GM12891 (cell line): ENCODE data around the gene TSPAN4.

ENCODE experiments used
- DNase-seq: peaks from one replicate; pipeline ENCODE4 v3.0.0; 2011; ENCODE audit warnings: low spot score; ENCODE audit not compliant: insufficient read length
- FAIRE-seq: peaks from 2 replicates; lab custom pipeline; 2011; peaks lifted over from hg19 to GRCh38; lab: Jason Lieb, UNC
- PAX5 ChIP-seq: IDR thresholded peaks from 2 replicates; pipeline ENCODE4 v1.6.1; 2011; ENCODE audit warnings: low read length, moderate library complexity, mild to moderate bottlenecking; ENCODE audit not compliant: insufficient read depth, severe bottlenecking
- POLR2A ChIP-seq: IDR thresholded peaks from 2 replicates; pipeline ENCODE4 v1.6.1; 2011; ENCODE audit warnings: low read depth, low read length, control low read depth
- POLR2AphosphoS5 ChIP-seq: IDR thresholded peaks from 2 replicates; pipeline ENCODE4 v1.6.1; 2011; ENCODE audit warnings: low read depth, low read length, control low read depth
- POU2F2 ChIP-seq: IDR thresholded peaks from 2 replicates; pipeline ENCODE4 v1.6.1; 2011; ENCODE audit warnings: low read depth, mild to moderate bottlenecking, control low read depth, low read length, moderate library complexity
- SPI1 ChIP-seq: IDR thresholded peaks from 2 replicates; pipeline ENCODE4 v1.6.1; 2011; ENCODE audit warnings: low read depth, low read length, control low read depth
- TAF1 ChIP-seq: IDR thresholded peaks from 2 replicates; pipeline ENCODE4 v1.6.1; 2011; ENCODE audit warnings: low read depth, low read length, control low read depth

Gene TSPAN4

GRCh38 chr11:858762-859339, 16.2 kb downstream of the TSPAN4 start:
- no peak for DNase-seq
- no peak for FAIRE-seq
- TF ChIP-seq TAF1, result no peak
- TF ChIP-seq POLR2A, result no peak
- TF ChIP-seq POLR2AphosphoS5, result no peak; the same call in 1 of the 2 replicates
- no peak for TF ChIP-seq POU2F2
- TF ChIP-seq SPI1, result no peak
- TF ChIP-seq PAX5, result no peak

DNA sequence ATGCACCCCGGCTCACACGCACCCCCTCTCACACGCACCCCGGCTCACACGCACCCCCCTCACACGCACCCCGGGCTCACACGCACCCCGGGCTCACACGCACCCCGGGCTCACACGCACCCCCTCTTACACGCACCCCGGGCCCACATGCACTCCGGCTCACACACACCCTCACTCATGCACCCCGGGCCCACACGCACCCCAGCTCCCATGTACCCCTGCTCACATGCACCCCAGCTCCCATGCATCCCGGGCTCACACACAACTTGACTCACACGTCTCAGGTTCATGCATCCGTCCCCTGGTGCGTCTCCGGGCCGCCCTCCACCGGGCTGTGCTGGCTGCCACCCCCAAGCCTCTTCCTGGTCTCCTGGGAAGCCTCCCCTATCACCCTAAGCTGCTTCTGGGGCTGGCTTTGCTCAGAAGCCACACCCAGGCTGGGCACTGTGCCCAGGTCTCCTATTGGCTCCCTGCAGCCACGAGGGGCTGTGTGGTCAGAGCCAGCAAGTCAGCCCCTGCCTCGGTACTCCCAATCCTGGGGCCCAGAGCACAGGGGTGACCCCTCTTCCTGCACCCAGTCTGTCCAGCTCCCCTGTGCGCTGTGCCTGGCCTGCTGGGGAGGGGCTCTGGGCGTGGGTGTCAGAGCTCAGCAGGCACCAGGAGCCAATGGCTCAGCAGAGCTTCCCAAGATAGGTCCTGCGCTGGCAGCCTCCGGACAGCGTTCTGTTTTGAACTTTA, 16.9 kb downstream of the TSPAN4 start:
- no peak for DNase-seq
- TF ChIP-seq SPI1 (no peak), TAF1 (no peak), PAX5 (no peak), POLR2AphosphoS5 (no peak), POLR2A (no peak), POU2F2 (no peak)
- FAIRE-seq, result no peak

GRCh38 chr11:860234-861104, 17.8 kb downstream of the TSPAN4 start:
- FAIRE-seq (no peak), DNase-seq (no peak)
- TF ChIP-seq POU2F2, result no peak
- TF ChIP-seq POLR2AphosphoS5, result no peak
- TF ChIP-seq TAF1, result no peak
- no peak for TF ChIP-seq SPI1
- no peak for TF ChIP-seq PAX5

GRCh38 chr11:861105-861479, 18.4 kb downstream of the TSPAN4 start:
- FAIRE-seq (no peak), DNase-seq (no peak)
- TF ChIP-seq PAX5 (no peak), POLR2AphosphoS5 (no peak), POU2F2 (no peak)

GRCh38 chr11:862081-862661, 19.5 kb downstream of the TSPAN4 start:
- DNase-seq (no peak), FAIRE-seq (no peak)
- no peak for TF ChIP-seq PAX5
- TF ChIP-seq POLR2A, result no peak
- no peak for TF ChIP-seq SPI1
- no peak for TF ChIP-seq TAF1
- no peak for TF ChIP-seq POLR2AphosphoS5
- no peak for TF ChIP-seq POU2F2

- no peak for DNase-seq
- TF ChIP-seq SPI1, result no peak
- TF ChIP-seq POU2F2, result no peak
- no peak for FAIRE-seq
Observed at GRCh38 chr11:862696-863022, 20.0 kb downstream of the TSPAN4 start.

DNA sequence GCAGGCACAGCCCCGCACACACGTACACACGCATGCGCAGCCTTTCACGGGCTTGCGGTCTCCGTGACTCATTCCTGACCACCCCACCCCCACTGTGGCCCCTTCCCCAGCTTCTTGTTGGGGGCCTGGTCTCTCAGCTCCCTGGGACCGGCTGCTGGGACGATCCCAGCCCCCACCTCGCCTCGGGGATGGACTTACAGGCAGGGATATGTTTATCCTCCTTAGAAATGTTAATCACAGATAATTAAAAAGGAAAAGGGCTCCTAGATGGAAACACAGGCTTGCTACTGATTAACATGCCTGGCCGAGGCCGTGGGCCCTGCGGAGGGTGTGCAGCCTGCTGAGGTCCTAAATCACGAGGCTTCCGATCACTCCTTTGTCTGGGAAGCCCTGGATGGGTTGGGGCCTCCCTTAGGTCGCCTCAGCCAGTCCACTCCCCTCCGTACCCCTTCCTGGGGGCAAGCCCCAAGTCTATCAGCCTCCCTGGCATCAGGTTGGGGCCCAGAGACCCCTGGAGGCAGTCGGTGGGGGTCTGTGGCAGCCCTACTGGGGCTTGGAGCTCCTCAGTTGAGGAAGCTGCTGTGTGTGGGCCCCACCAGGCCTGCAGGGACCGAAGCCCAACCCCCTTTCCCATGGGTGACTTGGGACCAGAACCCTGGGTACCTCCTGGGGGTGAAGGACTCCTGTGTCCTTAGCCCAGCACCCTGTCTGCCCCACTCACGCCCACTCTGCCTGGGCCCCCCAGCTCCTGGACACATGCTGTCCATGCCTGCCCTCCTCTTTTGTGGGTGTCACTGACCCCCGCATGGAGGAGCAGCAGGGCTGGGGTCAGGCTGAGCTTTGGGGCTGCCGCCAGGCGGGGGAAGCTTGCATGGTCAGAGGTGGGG, 20.6 kb downstream of the TSPAN4 start:
- FAIRE-seq, result no peak
- DNase-seq, result no peak
- no peak for TF ChIP-seq TAF1
- TF ChIP-seq SPI1, result no peak
- no peak for TF ChIP-seq POLR2AphosphoS5
- no peak for TF ChIP-seq PAX5
- no peak for TF ChIP-seq POLR2A
- TF ChIP-seq POU2F2, result no peak

DNA sequence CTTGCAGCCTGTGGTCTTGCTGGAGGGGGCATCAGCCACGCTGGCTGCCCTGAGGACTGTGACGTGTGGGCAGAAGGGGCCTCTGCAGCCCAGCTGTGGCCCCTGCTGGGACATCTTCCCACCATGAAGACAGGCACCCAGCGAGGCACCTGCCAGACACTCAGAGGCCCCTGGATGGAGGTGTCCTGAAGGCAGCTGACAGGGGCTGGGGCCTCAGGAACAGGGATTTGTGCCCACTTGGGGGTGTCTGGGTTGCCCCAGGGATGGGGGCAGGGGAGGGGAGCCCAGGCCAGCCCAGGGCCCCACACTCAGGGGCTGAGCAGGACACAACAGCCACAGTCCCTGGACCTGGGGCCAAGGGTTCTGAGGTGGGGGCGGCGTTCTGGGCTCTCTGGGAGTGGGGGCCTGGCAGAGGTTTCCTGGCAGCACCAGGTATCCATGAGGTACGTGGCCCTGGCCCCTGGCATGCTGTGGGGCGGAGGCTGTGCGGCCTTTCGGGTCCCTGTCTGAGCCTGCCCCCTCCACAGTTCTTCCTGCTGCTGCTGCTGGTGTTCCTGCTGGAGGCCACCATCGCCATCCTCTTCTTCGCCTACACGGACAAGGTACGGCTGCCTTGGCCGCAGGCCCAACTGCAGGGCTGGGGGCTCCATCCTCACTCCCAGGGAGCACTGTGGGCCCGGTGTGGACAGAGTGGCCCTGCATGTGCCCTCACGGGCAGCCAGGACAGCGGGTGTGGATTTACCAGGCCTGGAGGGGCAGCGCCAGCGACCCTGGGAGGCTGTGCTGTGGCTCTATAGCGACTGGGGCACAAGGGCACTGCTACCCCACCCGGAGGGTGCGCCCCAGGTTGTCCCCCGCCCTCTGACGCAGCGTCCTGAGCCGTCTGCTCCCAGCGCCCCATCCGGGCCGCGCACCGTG, 21.5 kb downstream of the TSPAN4 start:
- TF ChIP-seq POU2F2, result no peak
- TF ChIP-seq TAF1, result no peak
- no peak for TF ChIP-seq SPI1
- no peak for TF ChIP-seq POLR2A
- TF ChIP-seq PAX5, result no peak
- no peak for TF ChIP-seq POLR2AphosphoS5
- no peak for FAIRE-seq

More for the DNA sequence above, 21.5 kb downstream of the TSPAN4 start:
- DNase-seq, result no peak
